Astrocyte of the spinal cord (primary cell): ENCODE results near the gene CSTF1.
A peak's percentile ranks its signal among the peaks of the same experiment; 100 is the strongest.

Experiments
- DNase-seq: peaks from one replicate; pipeline ENCODE4 v3.0.0; 2011; ENCODE audit warnings: low read depth, low spot score
- H3K4me3 ChIP-seq: 2 replicates; pipeline ENCODE4 v1.5.1; 2011; ENCODE audit warnings: low read depth, mild to moderate bottlenecking, low read length, moderate library complexity
- CTCF ChIP-seq: IDR thresholded peaks from 2 replicates; pipeline ENCODE4 v1.5.1; 2012; ENCODE audit warnings: low read depth, mild to moderate bottlenecking, low read length, inconsistent platforms
- in situ Hi-C: cut with HindIII; loops from 2 replicates; pipeline ENCODE4 v1.10.0; 2017; ENCODE audit warnings: low sequenced_read_pairs

CSTF1 gene

GRCh38 chr20:56368351-56369134 lies 23.9 kb upstream of the CSTF1 start:
- DNase-seq = no peak

GRCh38 chr20:56369179-56369578 lies 23.3 kb upstream of the CSTF1 start:
- no peak overlapping the region for H3K4me3 ChIP-seq
- DNase-seq = no peak
- in situ Hi-C loops = no loop called here
- TF ChIP-seq CTCF = no peak

More at GRCh38 chr20:56368351-56369134, 23.9 kb upstream of the CSTF1 start:
- no peak for TF ChIP-seq CTCF
- no peak overlapping the region for H3K4me3 ChIP-seq
- in situ Hi-C loops = no loop called here

- no peak overlapping the region for H3K4me3 ChIP-seq
- in situ Hi-C loops = no loop called here
- no peak for DNase-seq
- no peak for TF ChIP-seq CTCF
These were observed 20.5 kb upstream of the CSTF1 start for GRCh38 chr20:56371977-56372376.

- in situ Hi-C loops = no loop called here
- no peak for TF ChIP-seq CTCF
- DNase-seq = no peak
- no peak overlapping the region for H3K4me3 ChIP-seq
These were observed 19.6 kb upstream of the CSTF1 start for GRCh38 chr20:56372850-56373249.

GRCh38 chr20:56373942-56374341 lies 18.5 kb upstream of the CSTF1 start:
- H3K4me3 ChIP-seq = no peak overlapping the region
- no peak for TF ChIP-seq CTCF
- peak; percentile 89 for DNase-seq
- in situ Hi-C loops = no loop called here

GRCh38 chr20:56376331-56376730 lies 16.1 kb upstream of the CSTF1 start:
- no peak for TF ChIP-seq CTCF
- no peak overlapping the region for H3K4me3 ChIP-seq
- no peak for DNase-seq
- in situ Hi-C loops = no loop called here
